Parathyroid adenoma (tissue), 2 donors: Measurements from ENCODE around the gene ADARB2.

Experiments
- H2AFZ ChIP-seq: fragments of 300-600 bp; sonication (generic); one replicate; pipeline ENCODE4 v1.7.0; 2017; ENCODE audit warnings: antibody characterized with exemption, mild to moderate bottlenecking
- H3K27ac ChIP-seq: fragments of 300-600 bp; sonication (generic); one replicate; pipeline ENCODE4 v1.7.0; 2017
- H3K27me3 ChIP-seq: fragments of 300-600 bp; sonication (generic); one replicate; pipeline ENCODE4 v1.7.0; 2017; ENCODE audit warnings: low read length; ENCODE audit not compliant: control insufficient read depth, insufficient read depth
- H3K36me3 ChIP-seq: fragments of 300-600 bp; sonication (generic); one replicate; pipeline ENCODE4 v1.7.0; 2017; ENCODE audit warnings: low read length; ENCODE audit not compliant: control insufficient read depth, insufficient read depth
- H3K4me1 ChIP-seq: fragments of 300-600 bp; sonication (generic); one replicate; pipeline ENCODE4 v1.7.0; 2017; ENCODE audit warnings: control low read depth
- H3K4me2 ChIP-seq: fragments of 300-600 bp; sonication (generic); one replicate; pipeline ENCODE4 v1.7.0; 2017; ENCODE audit warnings: low read length
- H3K4me3 ChIP-seq: fragments of 300-600 bp; sonication (generic); one replicate; pipeline ENCODE4 v1.7.0; 2017; ENCODE audit warnings: low read depth, low read length
- H3K79me2 ChIP-seq: fragments of 300-600 bp; sonication (generic); one replicate; pipeline ENCODE4 v1.7.0; 2017; ENCODE audit warnings: control low read depth
- H3K9ac ChIP-seq: fragments of 300-600 bp; sonication (generic); one replicate; pipeline ENCODE4 v1.7.0; 2017; ENCODE audit warnings: mild to moderate bottlenecking
- H3K9me3 ChIP-seq: fragments of 300-600 bp; sonication (generic); one replicate; pipeline ENCODE4 v1.7.0; 2017; ENCODE audit warnings: low read length; ENCODE audit not compliant: control insufficient read depth
- TF ChIP-seq, protein P1 (sequence below): fragments of 300-600 bp; sonication (generic); IDR thresholded peaks from one replicate; pipeline ENCODE4 v1.7.0; 2017; ENCODE audit warnings: antibody characterized with exemption, mild to moderate bottlenecking
- donor health status: primary hyperparathyroidism.

The ADARB2 gene

DNA sequence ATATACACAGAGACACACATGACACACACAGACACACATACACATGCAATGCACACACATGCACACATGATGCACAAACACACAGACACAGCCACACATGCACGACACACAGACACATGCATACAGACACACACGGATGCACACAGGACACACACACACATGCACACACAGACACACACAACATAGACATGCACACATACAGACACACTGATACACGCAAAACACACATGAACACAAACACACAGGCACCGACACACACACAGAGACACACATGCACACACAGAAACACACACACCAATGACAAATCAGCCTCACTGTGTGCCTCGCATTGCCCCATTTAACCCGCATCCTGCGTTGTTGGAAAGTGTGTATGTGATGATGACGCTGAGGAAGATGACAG is 232.4 kb downstream of the ADARB2 start:
- H3K79me2 ChIP-seq: no peaks in the 10 kb centered on the region
- H3K9me3 ChIP-seq: no peaks in the 10 kb centered on the region
- TF ChIP-seq, protein P1, sequence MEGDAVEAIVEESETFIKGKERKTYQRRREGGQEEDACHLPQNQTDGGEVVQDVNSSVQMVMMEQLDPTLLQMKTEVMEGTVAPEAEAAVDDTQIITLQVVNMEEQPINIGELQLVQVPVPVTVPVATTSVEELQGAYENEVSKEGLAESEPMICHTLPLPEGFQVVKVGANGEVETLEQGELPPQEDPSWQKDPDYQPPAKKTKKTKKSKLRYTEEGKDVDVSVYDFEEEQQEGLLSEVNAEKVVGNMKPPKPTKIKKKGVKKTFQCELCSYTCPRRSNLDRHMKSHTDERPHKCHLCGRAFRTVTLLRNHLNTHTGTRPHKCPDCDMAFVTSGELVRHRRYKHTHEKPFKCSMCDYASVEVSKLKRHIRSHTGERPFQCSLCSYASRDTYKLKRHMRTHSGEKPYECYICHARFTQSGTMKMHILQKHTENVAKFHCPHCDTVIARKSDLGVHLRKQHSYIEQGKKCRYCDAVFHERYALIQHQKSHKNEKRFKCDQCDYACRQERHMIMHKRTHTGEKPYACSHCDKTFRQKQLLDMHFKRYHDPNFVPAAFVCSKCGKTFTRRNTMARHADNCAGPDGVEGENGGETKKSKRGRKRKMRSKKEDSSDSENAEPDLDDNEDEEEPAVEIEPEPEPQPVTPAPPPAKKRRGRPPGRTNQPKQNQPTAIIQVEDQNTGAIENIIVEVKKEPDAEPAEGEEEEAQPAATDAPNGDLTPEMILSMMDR: no peak
- no peaks in the 10 kb centered on the region for H3K27me3 ChIP-seq
- no peak overlapping the region for H3K4me3 ChIP-seq
- no peak overlapping the region for H3K27ac ChIP-seq
- H3K4me1 ChIP-seq: no peaks in the 10 kb centered on the region
- no peaks in the 10 kb centered on the region for H3K36me3 ChIP-seq
- H3K4me2 ChIP-seq: no peak overlapping the region
- no peak overlapping the region for H3K9ac ChIP-seq
- H2AFZ ChIP-seq: no peak overlapping the region

DNA sequence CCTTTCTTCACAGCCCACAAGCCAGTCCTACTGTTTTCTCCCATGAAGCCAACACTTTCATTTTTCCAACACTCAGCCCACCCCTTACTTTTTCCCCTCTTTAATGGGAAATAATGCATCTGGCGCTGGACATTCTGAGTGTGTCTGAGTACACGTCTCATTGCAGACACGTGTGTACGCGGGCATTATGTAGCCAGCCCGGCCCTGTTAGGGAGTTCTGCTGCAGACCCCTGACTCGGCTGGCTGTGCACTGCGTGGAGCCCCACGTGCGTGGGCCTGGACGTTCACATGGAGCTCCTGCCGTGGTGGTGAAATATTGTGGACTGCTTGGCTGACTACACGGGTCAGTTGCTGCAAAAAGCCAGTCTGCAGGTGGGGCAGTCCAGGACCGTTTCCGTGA is 233.0 kb downstream of the ADARB2 start:
- H3K27ac ChIP-seq: no peak overlapping the region
- H3K36me3 ChIP-seq: no peaks in the 10 kb centered on the region
- no peaks in the 10 kb centered on the region for H3K27me3 ChIP-seq
- H3K4me1 ChIP-seq: no peaks in the 10 kb centered on the region
- no peak overlapping the region for H3K4me2 ChIP-seq
- H3K9ac ChIP-seq: no peak overlapping the region
- no peaks in the 10 kb centered on the region for H3K79me2 ChIP-seq
- H2AFZ ChIP-seq: no peak overlapping the region
- H3K9me3 ChIP-seq: no peaks in the 10 kb centered on the region
- no peak overlapping the region for H3K4me3 ChIP-seq
- TF ChIP-seq, protein P1: no peak

DNA sequence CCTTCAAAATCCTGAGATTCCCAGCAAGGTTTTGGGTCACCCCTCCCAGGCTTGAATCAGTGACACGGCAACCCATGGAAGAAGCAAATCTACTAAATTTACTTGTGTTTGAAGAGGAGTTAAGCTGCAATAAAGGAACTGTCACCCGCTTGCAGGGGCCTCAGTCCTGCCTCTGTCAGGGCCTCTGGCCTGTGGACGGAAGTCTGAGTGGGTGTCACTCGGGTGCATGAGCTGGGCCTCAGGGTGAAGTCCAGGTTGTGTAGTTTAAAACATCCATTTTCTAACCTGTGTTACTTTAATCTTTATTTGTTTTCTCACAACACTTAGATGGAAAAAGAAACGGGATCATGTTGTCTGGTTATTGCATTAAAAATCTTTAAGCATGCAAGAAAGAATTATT is 234.9 kb downstream of the ADARB2 start:
- H3K36me3 ChIP-seq: no peaks in the 10 kb centered on the region
- H3K9ac ChIP-seq: no peak overlapping the region
- H3K4me3 ChIP-seq: no peak overlapping the region
- H3K79me2 ChIP-seq: no peaks in the 10 kb centered on the region
- H3K27ac ChIP-seq: no peak overlapping the region
- H3K4me2 ChIP-seq: no peak overlapping the region
- H3K27me3 ChIP-seq: no peaks in the 10 kb centered on the region
- TF ChIP-seq, protein P1: no peak
- H3K9me3 ChIP-seq: no peaks in the 10 kb centered on the region
- no peak overlapping the region for H2AFZ ChIP-seq
- no peaks in the 10 kb centered on the region for H3K4me1 ChIP-seq

DNA sequence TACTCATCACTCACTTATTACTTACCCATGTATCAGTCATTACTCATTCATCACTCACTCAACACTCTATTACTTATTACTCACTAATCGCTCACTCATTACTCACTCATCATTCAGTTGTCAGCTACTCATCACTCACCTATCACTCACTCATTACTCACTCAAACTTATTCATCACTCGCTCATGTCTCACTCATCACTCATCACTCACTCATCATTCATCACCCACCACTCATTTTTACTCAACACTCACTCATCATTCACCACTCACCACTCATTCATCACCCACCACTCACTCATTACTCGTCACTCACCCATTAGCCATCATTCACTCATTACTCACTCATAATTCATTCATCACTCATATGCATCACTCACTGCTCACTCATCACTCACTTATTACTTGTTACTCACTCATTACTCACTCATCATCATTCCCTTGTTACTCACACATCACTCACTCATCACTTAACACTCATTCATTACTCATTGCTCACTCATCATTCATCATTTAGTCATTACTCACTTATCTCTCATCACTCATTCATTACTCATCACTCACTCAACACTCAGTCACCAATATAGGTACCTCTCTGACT is 237.9 kb downstream of the ADARB2 start:
- Histone ChIP-seq H3K27ac (no peak overlapping the region), H2AFZ (no peak overlapping the region)

More for the DNA sequence above, 237.9 kb downstream of the ADARB2 start:
- TF ChIP-seq, protein P1: no peak
- Histone ChIP-seq H3K4me1 (no peaks in the 10 kb centered on the region), H3K27me3 (no peaks in the 10 kb centered on the region), H3K9me3 (no peaks in the 10 kb centered on the region), H3K9ac (no peak overlapping the region), H3K4me3 (no peak overlapping the region), H3K79me2 (peaks cover 8% of the 10 kb centered on the region), H3K4me2 (no peak overlapping the region), H3K36me3 (no peaks in the 10 kb centered on the region)
